A549 (cell line): ENCODE data around the gene RAPGEF4. TPM values are rescaled to one million over a fixed set of nuclear protein-coding genes. Genes with fewer than 3 reads are reported as not detected.

Experiments used
- ATAC-seq, 2 experiments: fragments of 200-7000 bp in 1 of 2; fragments of >200 bp in 1 of 2; cut with Nextera tagmentation in 1 of 2; cut with Tn5 transposase in 1 of 2; 3 replicates each; pipeline versions ENCODE4 v1.8.0 to v1.9.1; 2018 to 2020; ENCODE audit warnings: mild to moderate bottlenecking in 1 of 2, moderate library complexity in 1 of 2
- CTCF ChIA-PET: fragments of 300-600 bp; sonication (Branson Sonifier 250); formaldehyde crosslinking; extraction: SDS; loops from one replicate; lab custom pipeline; 2021; ENCODE audit warnings: antibody characterized with exemption, inconsistent platforms; lab: Yijun Ruan, JAX
- POLR2A ChIA-PET: fragments of 350-600 bp; formaldehyde crosslinking; extraction: SDS; loops from one replicate; lab custom pipeline; 2021; ENCODE audit warnings: antibody characterized with exemption, inconsistent platforms; lab: Yijun Ruan, JAX
- DNase-seq, 2 experiments: peaks; one replicate each; pipeline versions ENCODE4 v3.0.0 to v3.0.0-alpha.2; 2011 to 2016; ENCODE audit warnings: low read depth in 1 of 2, low spot score in 1 of 2
- FAIRE-seq: peaks from 2 replicates; lab custom pipeline; 2011; peaks lifted over from hg19 to GRCh38; lab: Jason Lieb, UNC
- H3K27ac ChIP-seq, 2 experiments: fragments of >200 bp; sonication (Bioruptor Twin); formaldehyde crosslinking; 3 replicates each; pipeline ENCODE4 v1.5.1; 2016 to 2017
- H3K4me1 ChIP-seq: fragments of >200 bp; sonication (Bioruptor Twin); formaldehyde crosslinking; 3 replicates; pipeline ENCODE4 v1.6.1; 2016
- H3K4me2 ChIP-seq: fragments of >200 bp; sonication (Bioruptor Twin); formaldehyde crosslinking; 3 replicates; pipeline ENCODE4 v1.6.1; 2016
- H3K4me3 ChIP-seq: fragments of >200 bp; sonication (Bioruptor Twin); formaldehyde crosslinking; 3 replicates; pipeline ENCODE4 v1.5.1; 2016
- H3K9me3 ChIP-seq: fragments of >200 bp; sonication (Bioruptor Twin); formaldehyde crosslinking; 3 replicates; pipeline ENCODE4 v1.6.1; 2016
- EP300 ChIP-seq, 2 experiments: fragments of >200 bp; sonication (Bioruptor Twin); formaldehyde crosslinking; IDR thresholded peaks; 2 replicates in 1 of 2; 3 replicates in 1 of 2; pipeline ENCODE4 v1.6.1; 2016 to 2017
- ESRRA ChIP-seq: fragments of 150-350 bp; IDR thresholded peaks from 2 replicates; pipeline ENCODE4 v1.6.1; 2014; ENCODE audit warnings: mild to moderate bottlenecking, low read length, borderline replicate concordance
- FOSL2 ChIP-seq, 2 experiments: fragments of 450-650 bp in 1 of 2; fragments of >200 bp in 1 of 2; sonication (Bioruptor Twin) in 1 of 2; formaldehyde crosslinking; IDR thresholded peaks; 2 replicates each; pipeline versions ENCODE4 v1.5.0 to v1.6.1; 2016 to 2020; ENCODE audit warnings: mild to moderate bottlenecking in 1 of 2, moderate library complexity in 1 of 2
- HEYL ChIP-seq: fragments of 250-450 bp; sonication (Bioruptor Pico); IDR thresholded peaks from 2 replicates; pipeline ENCODE4 v1.8.0; 2021; ENCODE audit warnings: mild to moderate bottlenecking, moderate library complexity
- KDM5A ChIP-seq: fragments of 200-600 bp; sonication (generic); IDR thresholded peaks from 2 replicates; pipeline ENCODE4 v1.6.1; 2016; ENCODE audit warnings: antibody characterized with exemption, mild to moderate bottlenecking
- MAZ ChIP-seq: fragments of 150-350 bp; IDR thresholded peaks from 2 replicates; pipeline ENCODE4 v1.6.1; 2014; ENCODE audit warnings: antibody characterized with exemption, low read depth, low read length, borderline replicate concordance
- NR3C1 ChIP-seq: fragments of >200 bp; sonication (Bioruptor Twin); formaldehyde crosslinking; IDR thresholded peaks from 3 replicates; pipeline ENCODE4 v1.6.1; 2017
- POLR2AphosphoS2 ChIP-seq: conservative IDR thresholded peaks from 2 replicates; pipeline ENCODE4 v1.6.1; 2012; ENCODE audit warnings: low read length, improper control_type of control experiment, inconsistent platforms
- RARB ChIP-seq: fragments of 250-450 bp; sonication (Bioruptor Pico); IDR thresholded peaks from 2 replicates; pipeline ENCODE4 v1.8.0; 2021; ENCODE audit warnings: mild to moderate bottlenecking, moderate library complexity
- RCOR1 ChIP-seq: fragments of 150-350 bp; IDR thresholded peaks from 2 replicates; pipeline ENCODE4 v1.6.1; 2014; ENCODE audit warnings: antibody characterized with exemption, low read length, low read depth
- RNF2 ChIP-seq: fragments of 200-600 bp; sonication (generic); IDR thresholded peaks from 2 replicates; pipeline ENCODE4 v1.6.1; 2016; ENCODE audit warnings: low read depth, mild to moderate bottlenecking, antibody characterized with exemption, moderate library complexity, borderline replicate concordance
- SMC3 ChIP-seq: fragments of >200 bp; sonication (Bioruptor Twin); formaldehyde crosslinking; IDR thresholded peaks from 3 replicates; pipeline ENCODE4 v1.6.1; 2018; ENCODE audit warnings: inconsistent platforms
- TP53 ChIP-seq: fragments of 250-450 bp; sonication (Bioruptor Pico); IDR thresholded peaks from 2 replicates; pipeline ENCODE4 v1.5.0; 2021; ENCODE audit warnings: mild to moderate bottlenecking, moderate library complexity
- ZFP36 ChIP-seq: fragments of 450-650 bp; IDR thresholded peaks from 2 replicates; pipeline ENCODE4 v1.6.1; 2014; ENCODE audit warnings: borderline replicate concordance; ENCODE audit not compliant: partially characterized antibody
- ZNF302 ChIP-seq: fragments of 250-450 bp; sonication (Bioruptor Pico); IDR thresholded peaks from 2 replicates; pipeline ENCODE4 v1.9.0; 2021; ENCODE audit warnings: inconsistent platforms, mild to moderate bottlenecking, moderate library complexity
- WGBS: methylation state at CpG from one replicate; pipeline ENCODE4 v1.1.6; 2017; ENCODE audit errors: missing lambda C conversion rate; 5-methylcytosine and 5-hydroxymethylcytosine counted together
- polyA plus RNA-seq, 4 experiments: library from polyadenylated mRNA; depleted of rRNA in 3 of 4; stranded (reverse); fragments of >200 nt; fragmentation: RNase III in 1 of 4; extraction: RNeasy Plus Mini Kit Qiagen cat#74134 plus additional on column Dnase treatment in 1 of 4; gene quantifications; 2 replicates in 3 of 4; 3 replicates in 1 of 4; pipeline ENCODE4 v1.2.3, GENCODE V29; 2011 to 2017
- TF ChIP-seq, protein P1 (sequence below): fragments of 250-450 bp; sonication (Bioruptor Pico); IDR thresholded peaks from 2 replicates; pipeline ENCODE4 v1.5.0; 2020; ENCODE audit warnings: low read depth, mild to moderate bottlenecking, moderate library complexity
- TF ChIP-seq, protein P2 (sequence below): IDR thresholded peaks from 2 replicates; pipeline ENCODE4 v1.6.1; 2012; ENCODE audit warnings: low read depth, borderline replicate concordance
- TF ChIP-seq, protein P3 (sequence below): fragments of 250-450 bp; sonication (Bioruptor Pico); IDR thresholded peaks from 2 replicates; pipeline ENCODE4 v1.5.0; 2021; ENCODE audit warnings: mild to moderate bottlenecking, moderate library complexity, borderline replicate concordance
- TF ChIP-seq, protein P4 (sequence below): fragments of >200 bp; sonication (Bioruptor Twin); formaldehyde crosslinking; IDR thresholded peaks from 3 replicates; pipeline ENCODE4 v1.6.1; 2016

RAPGEF4 gene
- polyA plus RNA-seq, 2 of the 4 experiments (the other 2 are of a cell fraction) = 0.18 to 1.1 TPM

DNA sequence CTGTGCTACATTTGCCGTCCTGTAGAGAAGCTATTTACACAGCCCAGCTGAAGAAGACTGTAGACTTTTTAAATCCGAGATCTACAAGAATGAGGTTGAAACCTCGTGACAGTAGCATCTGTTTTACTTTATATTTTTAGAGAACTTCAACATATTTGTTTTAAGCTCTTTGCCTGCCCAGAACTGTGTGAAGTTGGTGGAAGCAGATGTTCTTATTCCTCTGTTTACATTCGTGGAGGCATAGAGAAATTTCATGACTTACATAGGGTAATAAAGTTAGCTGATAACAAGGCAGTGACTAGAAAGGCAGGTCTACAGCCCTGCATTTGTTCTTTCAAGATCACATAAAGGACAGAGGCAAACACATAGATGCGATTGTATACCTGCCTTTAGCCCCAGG, 293.0 kb downstream of the RAPGEF4 start:
- ChIA-PET CTCF (interaction anchor here (0.9 to 15.5 kb wide), 35 partner anchors 9 to 420 kb away, joined by 3 to 395 read pairs (median 6); partner anchors contain the start of gene MAP3K20), POLR2A (interaction anchor here (0.5 to 1.0 kb wide), 3 partner anchors 46 to 198 kb away, joined by 3 read pairs; no protein-coding TSS in a partner anchor)
- Histone ChIP-seq H3K4me1 (peaks cover 6% of the 10 kb centered on the region; the same call in 2 of the 3 replicates), H3K27ac (peak overlapping the region; percentile 48 to 72; a peak in 4 of 6 replicates), H3K9me3 (0 out of 3 replicates have a peak, but pooled peaks cover 2% of the 10 kb centered on the region), H3K4me3 (no peak overlapping the region), H3K4me2 (no peak overlapping the region)
- DNase-seq (no peak), FAIRE-seq (no peak), ATAC-seq (no peak)
- TF ChIP-seq FOSL2 (IDR thresholded peaks at IDR 0.05) = no peak
- TF ChIP-seq FOSL2 (CRISPR knock-in tag; IDR thresholded peaks at IDR 0.05) = no peak
- TF ChIP-seq NR3C1 = no peak
- TF ChIP-seq, protein P1, sequence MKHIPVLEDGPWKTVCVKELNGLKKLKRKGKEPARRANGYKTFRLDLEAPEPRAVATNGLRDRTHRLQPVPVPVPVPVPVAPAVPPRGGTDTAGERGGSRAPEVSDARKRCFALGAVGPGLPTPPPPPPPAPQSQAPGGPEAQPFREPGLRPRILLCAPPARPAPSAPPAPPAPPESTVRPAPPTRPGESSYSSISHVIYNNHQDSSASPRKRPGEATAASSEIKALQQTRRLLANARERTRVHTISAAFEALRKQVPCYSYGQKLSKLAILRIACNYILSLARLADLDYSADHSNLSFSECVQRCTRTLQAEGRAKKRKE (CRISPR knock-in tag) = no peak
- TF ChIP-seq, protein P2, sequence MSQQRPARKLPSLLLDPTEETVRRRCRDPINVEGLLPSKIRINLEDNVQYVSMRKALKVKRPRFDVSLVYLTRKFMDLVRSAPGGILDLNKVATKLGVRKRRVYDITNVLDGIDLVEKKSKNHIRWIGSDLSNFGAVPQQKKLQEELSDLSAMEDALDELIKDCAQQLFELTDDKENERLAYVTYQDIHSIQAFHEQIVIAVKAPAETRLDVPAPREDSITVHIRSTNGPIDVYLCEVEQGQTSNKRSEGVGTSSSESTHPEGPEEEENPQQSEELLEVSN = no peak
- TF ChIP-seq, protein P3, sequence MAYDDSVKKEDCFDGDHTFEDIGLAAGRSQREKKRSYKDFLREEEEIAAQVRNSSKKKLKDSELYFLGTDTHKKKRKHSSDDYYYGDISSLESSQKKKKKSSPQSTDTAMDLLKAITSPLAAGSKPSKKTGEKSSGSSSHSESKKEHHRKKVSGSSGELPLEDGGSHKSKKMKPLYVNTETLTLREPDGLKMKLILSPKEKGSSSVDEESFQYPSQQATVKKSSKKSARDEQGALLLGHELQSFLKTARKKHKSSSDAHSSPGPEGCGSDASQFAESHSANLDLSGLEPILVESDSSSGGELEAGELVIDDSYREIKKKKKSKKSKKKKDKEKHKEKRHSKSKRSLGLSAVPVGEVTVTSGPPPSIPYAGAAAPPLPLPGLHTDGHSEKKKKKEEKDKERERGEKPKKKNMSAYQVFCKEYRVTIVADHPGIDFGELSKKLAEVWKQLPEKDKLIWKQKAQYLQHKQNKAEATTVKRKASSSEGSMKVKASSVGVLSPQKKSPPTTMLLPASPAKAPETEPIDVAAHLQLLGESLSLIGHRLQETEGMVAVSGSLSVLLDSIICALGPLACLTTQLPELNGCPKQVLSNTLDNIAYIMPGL = no peak
- no peak for TF ChIP-seq SMC3
- no peak for TF ChIP-seq KDM5A
- no peak for TF ChIP-seq ZFP36
- no peak for TF ChIP-seq POLR2AphosphoS2
- no peak for TF ChIP-seq MAZ
- no peak for TF ChIP-seq RNF2
- TF ChIP-seq, protein P4, sequence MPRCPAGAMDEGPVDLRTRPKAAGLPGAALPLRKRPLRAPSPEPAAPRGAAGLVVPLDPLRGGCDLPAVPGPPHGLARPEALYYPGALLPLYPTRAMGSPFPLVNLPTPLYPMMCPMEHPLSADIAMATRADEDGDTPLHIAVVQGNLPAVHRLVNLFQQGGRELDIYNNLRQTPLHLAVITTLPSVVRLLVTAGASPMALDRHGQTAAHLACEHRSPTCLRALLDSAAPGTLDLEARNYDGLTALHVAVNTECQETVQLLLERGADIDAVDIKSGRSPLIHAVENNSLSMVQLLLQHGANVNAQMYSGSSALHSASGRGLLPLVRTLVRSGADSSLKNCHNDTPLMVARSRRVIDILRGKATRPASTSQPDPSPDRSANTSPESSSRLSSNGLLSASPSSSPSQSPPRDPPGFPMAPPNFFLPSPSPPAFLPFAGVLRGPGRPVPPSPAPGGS = no peak
- TF ChIP-seq ZNF302 = no peak
- TF ChIP-seq TP53 (CRISPR knock-in tag) = no peak
- TF ChIP-seq HEYL (CRISPR knock-in tag) = no peak
- TF ChIP-seq RCOR1 = no peak
- no peak for TF ChIP-seq ESRRA
- TF ChIP-seq EP300 (IDR thresholded peaks at IDR 0.05) = no peak
- WGBS = 68% methylated on average over 5 of the region's 5 CpGs

DNA sequence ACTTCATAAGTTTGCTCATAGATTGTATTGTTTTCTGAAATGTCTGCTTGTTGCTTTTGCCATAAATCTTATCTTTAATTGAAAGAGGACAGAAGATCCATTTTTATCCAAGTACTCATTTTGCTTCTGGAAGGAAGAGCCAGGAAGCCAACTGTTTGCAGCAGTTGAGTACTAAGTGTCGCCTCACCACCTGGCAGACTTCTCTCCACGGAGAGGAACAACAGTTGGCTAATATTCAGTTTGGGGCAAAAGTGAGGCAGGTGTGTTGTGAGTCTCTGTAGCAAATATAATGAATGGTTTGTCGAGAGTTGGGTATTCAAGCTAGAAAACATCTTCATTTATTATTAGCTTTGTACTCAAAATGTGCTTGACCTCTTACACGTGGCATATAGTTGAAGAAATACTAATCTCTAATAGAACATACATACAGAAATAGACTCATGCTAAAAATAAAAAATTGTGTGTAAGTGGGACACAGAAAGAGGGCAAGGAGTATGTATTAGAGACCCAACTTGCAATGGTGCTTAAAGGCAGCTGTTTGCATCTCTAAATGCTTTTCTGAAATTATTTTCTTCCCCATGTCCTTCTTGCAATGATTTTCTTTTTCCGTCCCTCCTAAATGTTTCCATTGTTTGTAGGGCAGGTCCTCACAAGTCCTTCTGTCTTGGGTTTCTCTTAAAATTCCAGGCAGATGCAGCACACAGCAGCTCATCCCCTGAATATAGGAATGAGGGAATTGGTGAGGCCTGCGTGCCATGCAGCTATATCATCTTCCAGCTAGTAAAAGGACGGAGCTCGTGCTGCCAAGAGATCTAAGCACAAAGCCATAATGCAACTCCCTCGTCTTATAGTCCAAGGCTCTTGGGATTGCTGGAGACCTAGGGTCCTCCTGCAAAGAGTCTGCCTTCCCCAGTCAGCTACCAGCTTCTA, 295.2 kb downstream of the RAPGEF4 start:
- DNase-seq (no peak), FAIRE-seq (no peak), ATAC-seq (no peak)
- Histone ChIP-seq H3K4me2 (no peak overlapping the region), H3K27ac (peak overlapping the region in 1 of 2 experiments; percentile 26; a peak in 3 of 6 replicates), H3K4me3 (no peak overlapping the region), H3K4me1 (peaks cover 6% of the 10 kb centered on the region; the same call in 2 of the 3 replicates), H3K9me3 (no peaks in the 10 kb centered on the region)
- CTCF ChIA-PET = interaction anchor here (1.2 to 15.5 kb wide), 3 partner anchors 9 to 183 kb away, joined by 3 to 395 read pairs (median 7); no protein-coding TSS in a partner anchor
- no peak for TF ChIP-seq RARB (CRISPR knock-in tag)
- POLR2A ChIA-PET = no interaction called here
- WGBS = 90% methylated on average over 9 of the region's 9 CpGs
